GM12801 (cell line): ENCODE results near the gene PTHLH.

Source experiments
- CTCF ChIP-seq: IDR thresholded peaks from one replicate; pipeline ENCODE4 v1.5.1; 2011; ENCODE audit warnings: control low read depth; ENCODE audit not compliant: insufficient read length; ENCODE audit errors: extremely low read depth

The PTHLH gene

GRCh38 chr12:27953817-27954216 is 18.7 kb downstream of the PTHLH start:
- no peak for TF ChIP-seq CTCF

- TF ChIP-seq CTCF = no peak
These were observed 19.2 kb downstream of the PTHLH start for GRCh38 chr12:27953348-27953747.

GRCh38 chr12:27952510-27952909 is 20.0 kb downstream of the PTHLH start:
- no peak for TF ChIP-seq CTCF

GRCh38 chr12:27951898-27952297 is 20.6 kb downstream of the PTHLH start:
- TF ChIP-seq CTCF = no peak

GRCh38 chr12:27946421-27946820 is 26.1 kb downstream of the PTHLH start:
- TF ChIP-seq CTCF = no peak

- peak; percentile 36 for TF ChIP-seq CTCF
These were observed 31.7 kb downstream of the PTHLH start for GRCh38 chr12:27940756-27941402.

- no peak for TF ChIP-seq CTCF
These were observed 32.3 kb downstream of the PTHLH start for GRCh38 chr12:27940245-27940644.
